Activated CD4-positive, alpha-beta T cell treated with anti-CD3 and anti-CD28 coated beads, Interleukin-2, amount 50 U/mL, for 48 hours (primary cell): ENCODE measurements around the gene SLC2A11.
"Not testable (repeated sequence)": the region's sequence is repeated elsewhere in the genome, so short reads cannot be mapped to it uniquely, and the experiment has no call there.

ENCODE experiments used
- DNase-seq, 2 experiments: peaks; one replicate each; pipeline ENCODE4 v3.0.0-alpha.2; 2020

The SLC2A11 gene

DNA sequence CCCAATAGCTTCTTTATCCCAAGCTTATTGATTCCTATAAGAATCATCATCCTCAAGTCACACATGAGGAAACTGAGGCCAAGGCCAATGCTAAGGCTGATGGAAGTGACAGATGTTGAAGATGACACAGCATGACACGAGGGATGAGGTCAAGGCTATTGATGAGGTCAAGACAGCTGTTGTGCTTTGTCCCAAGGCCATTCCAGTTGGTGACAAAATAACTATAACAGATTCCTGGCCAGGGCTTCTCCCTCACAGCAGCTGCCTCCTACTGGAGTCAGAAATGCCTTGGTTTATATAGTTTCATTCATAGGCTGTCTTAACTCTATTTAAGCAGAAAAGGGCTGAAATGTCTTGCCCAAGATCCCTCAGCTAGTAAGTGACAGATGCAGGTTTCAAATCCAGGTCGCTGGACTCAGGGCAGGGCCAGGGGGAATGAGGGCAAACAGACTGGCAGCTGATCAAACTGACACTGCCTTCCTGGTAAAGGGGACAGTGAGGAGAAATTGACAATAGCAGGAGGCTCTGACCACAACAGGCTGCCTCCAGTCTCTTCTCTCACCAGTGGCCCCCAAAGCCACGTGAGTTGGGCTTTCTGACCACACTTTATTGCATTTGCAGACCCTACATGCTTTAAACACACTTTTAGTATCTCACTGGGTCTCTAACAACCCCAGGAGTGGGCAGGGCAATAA lies 53.0 kb downstream of the SLC2A11 start:
- DNase-seq = no peak

GRCh38 chr22:23911318-23911980 lies 53.8 kb downstream of the SLC2A11 start:
- DNase-seq = no peak

- DNase-seq = no peak
Measured at GRCh38 chr22:23912293-23912903, 54.7 kb downstream of the SLC2A11 start.

GRCh38 chr22:23913306-23913660 lies 55.6 kb downstream of the SLC2A11 start:
- DNase-seq = peak in 1 of 2 experiments; percentile 23

DNA sequence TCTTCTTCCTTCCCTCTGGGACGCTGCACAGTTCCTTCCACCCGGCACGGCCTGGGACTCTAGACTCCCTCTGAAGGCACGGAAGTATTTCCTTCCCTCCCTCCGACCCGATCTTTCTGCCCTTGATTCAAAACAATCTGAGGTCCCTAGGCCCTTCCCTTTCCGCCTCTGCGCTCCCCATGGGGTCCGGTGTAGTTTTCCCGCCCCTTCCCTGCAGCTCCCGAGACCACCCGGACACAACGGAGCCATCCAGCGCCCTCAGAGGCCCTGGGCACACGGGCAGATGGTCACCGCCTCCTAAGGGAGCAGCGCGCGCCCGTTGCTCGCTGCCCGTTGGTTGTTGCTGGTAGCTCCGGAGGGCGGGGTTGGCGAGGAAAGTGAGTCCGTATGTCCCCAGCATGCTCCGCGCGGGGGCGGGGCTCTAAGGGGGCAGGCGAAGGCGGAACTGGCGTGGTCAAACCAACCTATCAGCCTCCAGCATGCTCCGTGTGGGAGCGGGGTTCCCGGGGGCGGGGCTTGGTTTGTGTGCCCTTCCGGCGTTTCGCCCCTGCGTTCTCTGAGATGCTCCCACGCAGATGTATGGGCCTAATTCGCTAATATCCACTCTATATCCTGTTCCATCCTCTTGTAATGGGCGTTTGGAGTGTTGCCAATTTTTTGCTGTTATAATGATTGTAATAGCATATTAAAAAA lies 56.1 kb downstream of the SLC2A11 start:
- peak; percentile 100 for DNase-seq

DNA sequence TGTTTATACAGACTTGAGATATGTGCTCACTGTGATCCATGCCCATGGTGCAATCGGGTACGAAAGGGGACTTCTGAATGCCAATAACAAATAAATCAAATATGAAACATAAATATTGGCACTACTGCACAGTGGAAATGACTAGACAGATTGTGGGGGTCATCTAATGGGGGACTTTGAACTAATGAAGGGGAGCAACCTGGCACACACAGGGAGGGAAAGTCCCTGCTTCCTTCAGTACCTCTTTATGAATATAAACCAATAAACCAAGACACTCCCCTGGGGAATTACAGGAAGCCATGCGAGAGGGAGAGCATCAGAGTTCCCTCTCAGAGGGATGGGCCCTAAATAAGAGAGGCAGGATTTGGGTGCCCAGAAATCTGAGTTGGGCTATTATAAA lies 57.6 kb downstream of the SLC2A11 start:
- DNase-seq = no peak

DNA sequence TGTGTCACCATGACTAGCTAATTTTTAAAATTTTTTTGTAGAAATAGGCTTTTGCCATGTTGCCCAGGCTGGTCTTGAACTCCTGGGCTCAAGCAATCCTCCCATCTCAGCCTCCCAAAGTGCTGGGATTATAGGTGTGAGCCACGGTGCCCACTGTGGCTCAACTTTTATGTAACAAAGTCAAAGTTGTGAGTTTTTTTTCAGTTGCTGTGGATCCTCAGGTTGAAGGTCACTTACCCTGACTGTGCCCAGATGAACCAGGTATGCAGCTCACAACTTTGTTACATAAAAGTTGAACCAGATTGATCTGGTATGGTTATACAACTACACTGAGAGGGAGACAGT lies 62.6 kb downstream of the SLC2A11 start:
- DNase-seq = not testable (repeated sequence)

DNA sequence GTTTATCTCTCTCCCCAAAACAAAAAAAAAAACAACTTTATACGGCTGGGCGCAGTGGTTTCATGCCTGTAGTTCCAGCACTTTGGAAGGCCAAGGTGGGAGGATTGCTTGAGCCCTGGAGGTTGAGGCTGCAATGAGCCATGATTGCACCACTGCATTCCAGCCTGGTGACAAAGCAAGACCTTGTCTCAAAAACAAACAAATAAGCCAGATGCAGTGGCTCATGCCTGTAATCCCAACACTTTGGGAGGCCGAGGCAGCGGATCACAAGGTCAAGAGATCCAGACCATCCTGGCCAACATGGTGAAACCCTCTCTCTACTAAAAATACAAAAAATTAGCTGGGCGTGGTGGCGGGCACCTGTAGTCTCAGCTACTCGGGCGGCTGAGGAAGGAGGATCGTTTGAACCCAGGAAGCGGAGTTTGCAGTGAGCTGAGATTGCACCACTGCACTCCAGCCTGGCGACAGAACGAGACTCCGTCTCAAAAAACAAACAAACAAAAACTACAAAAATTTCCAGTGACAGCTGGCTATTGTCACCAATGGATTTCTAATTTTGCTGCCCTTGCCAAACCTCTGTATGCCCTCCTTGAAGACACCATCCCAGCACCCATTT lies 64.0 kb downstream of the SLC2A11 start:
- DNase-seq = not testable (repeated sequence)

DNA sequence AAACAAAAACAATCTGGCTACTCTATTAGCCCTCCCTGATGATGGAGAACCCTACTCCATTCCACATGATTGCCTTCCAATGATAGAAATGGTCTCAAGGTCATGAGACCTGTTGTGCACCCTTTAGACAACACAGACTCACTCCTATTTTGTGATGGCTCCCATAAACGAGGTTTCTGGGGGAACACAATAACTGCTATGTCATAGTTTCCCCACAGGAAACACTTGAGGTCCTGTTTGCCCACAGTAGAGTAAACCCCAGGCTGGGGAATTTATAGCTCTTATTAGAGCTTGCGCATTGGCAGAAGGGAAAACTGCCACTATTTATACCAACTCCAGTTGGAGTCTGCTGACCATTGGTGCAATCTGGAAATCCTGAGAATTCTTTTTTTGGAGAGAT lies 65.2 kb downstream of the SLC2A11 start:
- no peak for DNase-seq

- no peak for DNase-seq
Measured at GRCh38 chr22:23925020-23925606, 67.4 kb downstream of the SLC2A11 start.

DNA sequence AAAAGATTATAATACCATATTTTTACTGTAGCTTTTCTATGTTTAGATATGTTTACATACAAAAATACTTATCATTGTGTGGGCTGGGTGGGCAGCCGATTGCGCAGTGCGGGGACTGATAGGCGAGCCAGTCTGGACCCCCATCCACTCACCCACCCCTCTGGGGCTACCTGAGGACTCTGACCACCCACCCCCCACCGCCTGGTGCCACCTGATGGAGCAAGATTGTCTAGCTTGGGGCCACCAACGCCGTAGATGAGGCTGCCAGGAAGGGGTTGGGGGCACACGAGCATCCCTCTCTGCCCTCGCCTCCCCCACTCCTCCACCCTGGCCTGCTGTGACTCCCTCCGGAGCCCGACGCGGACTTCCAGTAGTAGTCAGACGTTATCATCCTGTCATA lies 68.9 kb downstream of the SLC2A11 start:
- DNase-seq = no peak
